ENCODE results near the gene NCOA7.
A peak's percentile ranks its signal among the peaks of the same experiment; 100 is the strongest.
"Not testable (repeated sequence)": the region's sequence is repeated elsewhere in the genome, so short reads cannot be mapped to it uniquely, and the experiment has no call there.

NCOA7 gene

GRCh38 chr6:125953502-125953875, 162.7 kb downstream of the NCOA7 start:
- DNase-seq: no peak

DNA sequence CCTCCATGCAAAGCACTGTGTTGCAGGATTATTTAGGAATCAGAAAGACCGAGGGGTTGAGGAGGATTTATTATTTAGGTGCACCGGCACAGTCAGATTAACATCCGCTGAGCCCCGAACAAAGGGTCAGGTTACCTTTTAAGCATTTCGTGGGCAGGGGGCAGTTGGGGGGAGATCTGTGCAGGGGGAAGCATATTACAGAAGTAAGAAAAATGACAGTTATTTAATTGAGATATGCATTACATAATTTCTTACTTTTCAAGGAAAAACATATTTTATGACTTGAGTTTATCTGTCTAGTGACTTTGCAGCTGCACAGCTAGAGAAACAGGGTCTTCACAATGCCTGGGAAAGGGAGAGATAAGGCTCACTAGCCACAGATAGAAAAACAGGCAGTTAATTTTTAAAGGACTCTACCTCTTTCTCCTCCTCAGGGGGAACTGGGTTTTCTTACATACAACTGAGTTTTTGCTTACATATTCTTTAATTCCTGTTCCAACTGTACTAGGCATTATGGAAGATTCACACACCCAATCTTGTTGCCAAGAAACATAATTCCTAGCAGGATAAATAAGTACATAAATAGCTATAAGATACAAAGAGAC, 164.1 kb downstream of the NCOA7 start:
- DNase-seq: no peak

- DNase-seq: no peak
Measured at GRCh38 chr6:125955973-125956372, 165.2 kb downstream of the NCOA7 start.

DNA sequence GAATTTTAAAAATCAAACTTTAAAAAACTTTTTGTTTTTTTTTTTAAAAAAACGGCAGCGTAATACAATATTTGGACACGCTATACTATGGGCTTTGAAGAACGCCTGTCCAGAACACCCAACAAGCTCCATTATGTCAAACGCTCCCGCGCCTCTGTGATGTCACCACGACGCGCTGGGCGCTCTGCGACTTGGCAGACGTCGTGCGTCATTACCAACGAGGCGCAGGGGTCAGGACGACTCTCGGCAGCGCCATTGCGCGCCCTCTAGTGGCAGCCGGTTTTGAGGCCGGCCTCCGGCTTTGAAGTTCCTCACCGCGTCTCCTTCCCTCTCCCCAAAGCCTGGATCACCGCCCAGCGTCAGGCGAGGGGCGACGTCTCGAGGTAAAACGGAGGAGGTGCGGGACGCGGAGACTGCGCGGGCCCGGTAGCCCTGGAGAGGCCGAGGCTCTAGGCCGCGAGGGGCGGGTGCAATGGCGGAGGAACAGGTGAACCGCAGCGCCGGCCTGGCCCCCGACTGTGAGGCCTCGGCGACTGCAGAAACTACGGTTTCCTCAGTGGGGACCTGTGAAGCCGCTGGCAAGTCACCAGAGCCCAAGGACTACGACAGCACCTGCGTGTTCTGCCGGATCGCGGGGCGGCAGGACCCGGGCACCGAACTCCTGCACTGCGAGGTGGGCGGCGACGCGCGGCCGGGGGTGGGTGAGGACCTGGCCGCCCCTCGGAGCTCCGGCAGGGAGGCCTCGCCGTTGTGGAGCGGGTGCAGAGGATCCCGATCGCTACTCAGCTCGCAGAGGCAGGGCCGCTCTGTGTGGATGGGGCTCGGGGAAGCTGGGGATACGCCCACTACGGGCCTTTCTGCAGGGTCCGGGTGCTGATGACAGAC, 166.0 kb downstream of the NCOA7 start, which contains the start of gene HINT3:
Gene HINT3, plus strand, starts transcription at position 265 of the 885 bp plus-strand sequence. Its CDS starts 208 bp downstream, at position 473.
- DNase-seq: peak; percentile 98

DNA sequence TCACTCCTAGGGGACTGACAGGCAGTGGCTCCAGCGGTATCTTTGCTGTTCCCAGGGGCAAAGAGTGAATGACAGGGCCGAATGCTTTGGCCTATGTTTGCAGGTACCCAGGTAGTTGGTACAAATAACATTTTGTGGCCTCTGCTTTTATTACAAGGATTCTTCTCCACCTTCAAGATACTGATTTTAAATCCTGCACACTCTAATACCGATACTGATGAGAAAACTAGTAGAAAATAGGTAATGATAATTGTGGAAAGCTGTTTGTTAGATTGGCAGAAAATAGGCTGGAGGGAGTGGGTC, 166.6 kb downstream of the NCOA7 start:
- no peak for DNase-seq

- no peak for DNase-seq
Measured at GRCh38 chr6:125957845-125958244, 167.1 kb downstream of the NCOA7 start.

GRCh38 chr6:125959041-125959440, 168.3 kb downstream of the NCOA7 start:
- DNase-seq: no peak

- no peak for DNase-seq
Measured at GRCh38 chr6:125961117-125961516, 170.4 kb downstream of the NCOA7 start.

- no peak for DNase-seq
Measured at GRCh38 chr6:125962900-125963497, 172.2 kb downstream of the NCOA7 start.

DNA sequence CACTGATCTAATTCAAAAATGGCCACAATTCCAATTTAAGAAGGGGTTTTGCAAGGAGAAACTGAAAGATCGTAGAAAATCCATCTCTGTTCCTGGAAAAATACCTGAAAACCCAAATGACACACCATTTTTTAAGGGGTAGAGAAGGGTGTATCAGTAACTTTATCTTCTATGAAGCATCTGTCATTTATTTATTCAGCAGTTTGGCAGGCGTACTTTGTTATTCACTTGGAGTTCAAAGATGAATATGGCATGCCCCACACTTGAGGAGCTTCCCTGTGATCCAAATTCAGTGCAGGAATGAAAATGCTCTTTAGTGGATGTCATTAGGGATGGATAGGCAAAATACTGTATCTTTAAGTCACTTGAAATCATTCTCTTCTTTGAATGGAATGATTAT, 173.1 kb downstream of the NCOA7 start:
- no peak for DNase-seq

DNA sequence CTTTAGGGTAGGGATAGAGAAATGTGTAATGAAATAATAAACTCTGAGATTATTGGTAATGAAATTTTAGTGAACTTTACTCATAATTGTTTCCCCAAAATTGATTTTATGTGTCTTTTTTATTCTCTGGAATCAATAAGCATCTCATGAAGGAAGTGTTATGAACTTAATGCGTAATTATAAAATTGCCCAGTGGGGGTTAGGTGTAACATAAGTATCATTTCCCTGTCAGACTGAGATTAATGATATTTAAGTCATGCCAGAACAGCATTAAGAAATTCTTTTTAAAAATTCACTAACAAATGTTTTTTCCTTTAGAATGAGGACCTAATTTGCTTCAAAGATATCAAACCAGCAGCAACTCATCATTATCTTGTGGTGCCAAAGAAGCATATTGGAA, 175.8 kb downstream of the NCOA7 start:
- no peak for DNase-seq

- no peak for DNase-seq
Measured at GRCh38 chr6:125968493-125968892, 177.7 kb downstream of the NCOA7 start.

GRCh38 chr6:125970760-125971159, 180.0 kb downstream of the NCOA7 start:
- no peak for DNase-seq

DNA sequence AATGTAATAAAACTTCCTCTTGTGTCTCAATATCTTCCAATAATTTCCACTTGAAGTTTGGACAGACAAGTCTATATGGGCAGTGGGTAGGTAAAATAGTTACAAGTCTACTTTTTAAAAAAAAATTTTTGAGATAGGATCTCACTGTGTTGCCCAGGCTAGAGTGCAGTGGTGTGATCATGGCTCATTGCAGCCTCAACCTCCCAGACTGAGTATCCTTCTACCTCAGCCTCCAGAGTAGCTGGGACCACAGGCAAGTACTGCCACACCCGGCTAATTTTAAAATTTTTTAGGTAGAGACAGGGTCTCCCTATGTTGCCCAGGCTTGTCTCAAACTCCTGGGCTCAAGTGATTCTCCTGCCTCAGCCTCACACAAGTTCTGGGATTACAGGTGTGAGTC, 181.7 kb downstream of the NCOA7 start:
- not testable (repeated sequence) for DNase-seq

GRCh38 chr6:125974214-125974866, 183.6 kb downstream of the NCOA7 start:
- no peak for DNase-seq

- DNase-seq: no peak
Measured at GRCh38 chr6:125979101-125979500, 188.3 kb downstream of the NCOA7 start.
